HG02943 (cell line): ENCODE measurements around the gene TRIM40.
A peak's percentile ranks its signal among the peaks of the same experiment; 100 is the strongest.
"Not testable (repeated sequence)": the region's sequence is repeated elsewhere in the genome, so short reads cannot be mapped to it uniquely, and the experiment has no call there.

Experiments
- ATAC-seq: cut with Tn5 transposase; IDR thresholded peaks from one replicate; pipeline ENCODE4 v1.9.1; 2021; ENCODE audit warnings: mild to moderate bottlenecking, low read depth, moderate library complexity; ENCODE audit not compliant: unreplicated experiment

The TRIM40 gene

GRCh38 chr6:30113003-30113759 is 22.8 kb upstream of the TRIM40 start, which contains the start of gene TRIM31:
TSS of gene TRIM31 (minus strand) at chr6:30113090. CDS start at chr6:30112805, 285 bp downstream.
- peak; percentile 84 for ATAC-seq

GRCh38 chr6:30113841-30114240 is 22.1 kb upstream of the TRIM40 start:
- no peak for ATAC-seq

DNA sequence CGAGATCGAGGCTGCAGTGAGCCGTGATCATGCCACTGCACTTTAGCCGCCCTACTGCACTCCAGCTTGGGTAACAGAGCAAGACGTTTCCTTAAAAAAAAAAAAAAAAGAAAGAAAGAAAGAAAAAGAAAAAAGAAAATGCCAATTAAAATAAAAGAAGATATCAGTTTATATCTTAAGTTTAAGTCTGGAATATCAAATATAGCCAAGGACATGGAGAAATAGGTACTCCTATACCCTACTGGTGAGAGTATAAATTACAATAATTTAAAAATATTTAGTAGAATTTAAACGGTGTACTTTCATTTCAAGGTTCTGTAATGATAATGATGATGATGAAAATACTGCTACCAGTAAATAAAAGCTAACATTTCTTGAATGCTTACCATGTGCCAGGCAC is 19.2 kb upstream of the TRIM40 start:
- ATAC-seq = no peak

DNA sequence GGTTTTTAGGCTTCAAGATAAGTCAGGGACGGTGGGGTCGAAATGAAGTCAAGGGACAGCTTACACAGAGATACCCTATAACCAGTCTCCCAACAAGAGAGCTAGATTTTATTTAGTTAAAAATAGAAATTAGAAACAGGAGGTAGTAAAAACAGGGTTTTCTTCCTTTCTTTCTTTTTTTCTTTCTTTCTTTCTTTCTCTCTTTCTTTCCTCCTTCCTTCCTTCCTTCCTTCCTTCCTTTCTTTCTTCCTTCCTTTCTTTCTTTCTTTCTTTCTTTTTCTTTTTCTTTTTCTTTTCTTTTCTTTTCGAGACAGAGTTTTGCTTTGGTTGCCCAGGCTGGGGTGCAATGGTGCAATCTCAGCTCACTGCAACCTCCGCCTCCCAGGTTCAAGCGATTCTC is 17.2 kb upstream of the TRIM40 start:
- ATAC-seq = not testable (repeated sequence)

DNA sequence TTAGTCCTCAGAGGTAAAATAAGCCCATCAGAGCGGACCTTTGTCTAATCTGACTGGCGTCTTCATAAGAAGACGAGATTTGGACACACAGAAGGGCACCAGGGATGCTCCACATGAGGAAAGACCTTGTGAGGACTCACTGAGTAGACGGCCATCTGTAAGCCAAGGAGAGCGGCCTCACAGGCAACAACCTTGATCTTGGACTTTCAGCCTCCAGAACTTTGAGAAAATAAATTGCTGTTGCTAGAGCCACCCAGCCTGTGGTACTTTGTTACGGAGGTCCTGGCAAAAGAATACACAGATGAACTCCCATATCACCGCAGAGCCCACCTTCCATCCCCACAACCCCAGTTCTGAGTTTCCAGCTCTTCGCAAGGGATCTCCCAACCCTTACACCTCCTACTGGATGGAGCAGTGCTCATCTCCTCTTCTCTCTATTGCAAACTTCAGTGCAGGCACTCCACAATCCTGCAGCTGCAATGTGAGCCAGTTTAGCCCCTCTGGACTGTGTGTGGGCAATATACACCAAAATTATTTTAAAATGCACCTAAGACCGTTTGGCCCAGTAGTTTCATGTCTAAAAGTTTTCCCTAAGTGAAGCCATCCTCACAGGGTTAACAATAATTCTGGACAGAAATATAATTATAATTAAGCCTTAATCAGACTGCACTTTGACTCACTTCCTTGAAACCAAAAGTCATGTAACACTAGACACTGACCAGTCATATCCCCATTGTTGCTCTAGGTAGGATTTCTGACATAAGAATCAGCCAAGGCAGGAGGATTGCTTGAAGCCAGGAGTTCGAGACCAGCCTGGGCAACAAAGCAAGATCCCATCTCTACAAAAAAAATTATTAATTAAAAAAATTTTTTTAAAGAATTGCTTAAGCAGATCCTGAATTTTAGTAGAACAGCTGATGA is 14.2 kb upstream of the TRIM40 start:
- no peak for ATAC-seq

DNA sequence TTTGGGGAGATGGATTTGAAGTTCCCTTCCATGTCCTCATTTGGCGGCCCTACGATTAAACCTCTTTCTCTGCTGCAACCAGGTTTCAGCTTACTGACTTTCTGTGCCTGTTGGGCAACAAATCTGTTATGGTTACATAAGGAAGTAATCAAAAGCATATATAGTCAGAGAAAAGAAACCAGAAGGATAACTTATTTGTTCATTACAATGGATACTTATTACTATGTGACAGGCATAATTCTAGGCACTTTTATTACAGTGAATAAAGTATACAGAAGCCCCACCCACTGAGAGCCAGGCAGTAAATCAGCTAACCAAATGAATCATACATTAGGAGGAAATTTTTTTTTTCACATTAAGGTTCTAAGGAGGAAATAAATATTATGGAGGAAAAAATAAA is 13.4 kb upstream of the TRIM40 start:
- no peak for ATAC-seq

DNA sequence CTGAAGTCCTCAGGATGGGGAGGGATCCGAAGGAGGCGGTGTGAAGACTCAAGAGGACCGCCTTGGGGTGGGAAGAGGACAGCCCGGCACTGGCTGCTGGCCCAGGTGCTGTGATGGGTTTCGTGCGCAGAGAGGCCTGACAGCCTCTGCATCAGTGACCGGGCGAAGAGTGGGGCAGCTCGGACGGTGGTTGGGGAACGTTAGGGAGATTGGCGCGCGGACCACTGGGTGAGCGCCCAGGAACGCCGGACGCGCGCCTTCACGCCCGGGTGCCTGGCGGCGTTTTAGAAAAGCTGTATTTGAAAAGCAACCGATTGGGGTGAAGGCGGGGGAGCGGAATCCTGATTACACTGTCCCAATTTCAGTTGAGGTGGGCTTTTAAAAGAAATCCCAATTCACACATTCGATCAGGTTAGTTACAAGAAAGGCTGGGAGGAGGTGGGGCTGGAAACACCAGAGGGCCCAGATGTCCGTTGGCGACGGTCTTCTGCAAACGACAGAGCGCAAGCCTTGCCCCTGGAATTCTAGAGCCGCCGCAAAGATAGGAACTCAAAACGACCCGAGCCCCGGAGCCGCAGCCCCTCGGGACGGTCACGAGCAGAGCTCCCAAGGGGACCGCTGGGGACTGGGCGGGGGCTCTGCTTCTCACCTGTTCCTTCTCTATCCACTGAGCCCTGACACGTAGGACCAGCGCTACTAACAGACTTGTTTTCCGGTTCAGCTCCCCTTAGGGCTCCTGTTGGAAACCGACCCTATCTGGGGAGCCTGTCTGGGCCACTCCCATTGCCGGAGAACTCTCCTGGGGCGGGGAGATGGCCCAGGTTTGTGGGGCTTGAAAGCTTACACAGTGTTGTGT is 8.5 kb upstream of the TRIM40 start:
- no peak for ATAC-seq

DNA sequence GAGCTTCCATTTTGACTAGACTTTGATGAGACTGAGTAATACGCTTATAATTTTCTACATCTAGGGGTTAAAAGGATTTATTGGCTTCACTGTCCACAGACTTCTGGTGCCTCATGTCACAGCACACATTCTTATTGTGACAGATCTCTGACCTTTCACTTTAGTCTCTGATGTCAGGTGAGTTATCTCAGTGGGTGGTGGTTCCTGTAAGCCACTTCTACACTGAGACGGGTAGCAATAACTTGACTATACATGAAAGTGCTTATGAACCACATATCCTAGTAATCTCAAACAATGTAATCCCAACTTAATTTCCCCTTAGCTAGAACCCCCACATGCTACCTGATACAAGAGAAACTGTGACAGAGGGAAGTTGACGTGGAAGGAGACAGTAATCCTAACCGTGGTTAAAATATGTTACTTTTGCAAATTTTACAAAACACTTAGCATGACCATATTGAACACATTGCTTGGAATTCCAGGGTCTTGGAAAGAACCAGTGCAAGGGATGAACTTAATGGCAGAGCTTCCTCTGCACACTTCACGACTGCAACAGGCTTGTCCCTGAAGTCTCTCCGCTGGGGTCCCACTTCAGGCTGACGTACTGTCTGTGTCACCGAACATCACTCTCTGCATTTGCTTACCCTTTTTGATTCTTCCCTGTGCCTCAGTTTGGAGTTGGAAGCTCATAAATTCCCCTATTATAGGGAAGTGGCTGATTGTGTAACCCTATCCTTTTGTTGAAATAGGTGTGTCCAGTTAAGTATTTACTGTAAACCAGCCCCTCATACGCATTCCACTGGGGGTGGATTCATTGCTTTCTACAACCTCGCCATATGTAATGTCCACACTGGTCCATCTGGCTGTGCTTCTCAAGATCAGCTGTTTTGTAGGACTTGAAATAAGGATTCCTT is 6.4 kb upstream of the TRIM40 start:
- no peak for ATAC-seq

- no peak for ATAC-seq
Measured at GRCh38 chr6:30130179-30130679, 5.7 kb upstream of the TRIM40 start.

DNA sequence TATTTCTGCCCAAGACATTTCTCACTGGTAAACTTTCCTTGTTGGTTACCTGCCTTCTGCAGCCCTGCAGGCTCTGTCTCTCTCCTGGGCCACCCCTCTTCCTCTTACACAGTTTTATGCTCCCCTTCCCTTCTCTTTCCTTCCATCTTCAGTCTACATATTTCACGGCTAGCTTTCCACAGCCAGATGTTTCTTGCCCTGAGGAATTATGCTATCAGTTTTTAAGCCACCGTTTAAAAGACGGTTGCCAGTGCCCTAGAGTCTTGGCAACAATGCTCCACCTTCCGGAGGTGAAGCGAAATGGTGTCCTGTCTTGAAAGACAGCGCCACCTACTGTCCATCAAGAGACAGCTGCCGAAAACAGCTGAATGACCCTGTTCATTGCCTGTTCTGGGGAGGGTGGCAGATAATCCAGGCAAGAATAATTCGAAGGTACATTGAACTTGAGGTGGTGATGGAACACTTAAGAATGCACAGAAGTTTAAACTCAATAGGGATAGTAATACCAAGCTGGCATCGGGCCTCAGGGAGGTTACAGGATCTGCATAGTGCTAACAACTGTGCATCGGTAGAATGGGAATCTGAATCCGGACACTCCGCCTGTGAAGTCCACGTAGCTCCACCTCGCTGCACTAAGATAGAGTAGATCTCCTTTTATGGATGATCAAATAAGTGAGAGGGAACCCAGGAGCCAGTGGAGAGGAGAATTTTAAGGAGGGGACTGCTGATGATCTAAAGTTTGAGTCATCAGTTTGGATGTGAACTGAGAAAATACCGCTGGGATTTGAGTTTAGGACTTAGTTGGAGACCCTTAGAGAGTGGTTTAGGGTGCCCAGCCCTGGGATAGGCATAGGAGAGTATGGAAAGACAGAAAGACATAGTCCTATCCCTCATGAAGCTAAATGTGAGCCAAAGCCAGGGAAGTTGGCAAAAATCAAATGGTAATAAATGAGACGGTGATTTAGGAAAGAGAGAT is 4.8 kb upstream of the TRIM40 start:
- ATAC-seq = no peak

DNA sequence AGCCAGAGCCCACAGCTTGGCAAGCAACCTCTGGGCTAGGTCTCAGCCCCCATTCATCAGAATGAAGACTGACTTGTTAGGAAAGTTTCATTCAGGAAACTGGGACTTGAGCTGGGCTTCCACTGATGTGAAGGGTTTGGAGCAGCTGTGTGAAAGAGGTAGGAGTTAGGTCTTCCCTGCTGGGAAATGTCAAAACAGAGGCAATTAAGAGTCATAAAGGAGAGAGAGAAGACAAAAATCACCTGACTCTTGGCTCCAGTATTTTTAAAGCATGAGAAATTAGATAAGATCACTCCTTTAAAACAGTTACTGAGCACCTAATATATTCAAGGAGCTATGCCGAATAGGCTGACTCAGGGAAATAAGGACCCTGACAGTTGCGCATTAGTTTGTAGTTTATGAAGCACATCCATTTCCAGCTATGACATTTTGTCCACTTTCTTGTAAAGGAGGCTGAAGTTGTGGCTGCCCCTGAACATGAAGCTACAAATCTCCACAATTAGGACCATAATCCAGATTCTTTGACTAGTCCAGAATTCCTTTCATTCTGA is 3.9 kb upstream of the TRIM40 start:
- no peak for ATAC-seq

- no peak for ATAC-seq
Measured at GRCh38 chr6:30135147-30135546, 793 bp upstream of the TRIM40 start.

- no peak for ATAC-seq
Measured at GRCh38 chr6:30136570-30137286, 788 bp downstream of the TRIM40 start.

GRCh38 chr6:30140240-30140639 is 4.3 kb downstream of the TRIM40 start:
- not testable (repeated sequence) for ATAC-seq

GRCh38 chr6:30142665-30143064 is 6.7 kb downstream of the TRIM40 start:
- no peak for ATAC-seq

DNA sequence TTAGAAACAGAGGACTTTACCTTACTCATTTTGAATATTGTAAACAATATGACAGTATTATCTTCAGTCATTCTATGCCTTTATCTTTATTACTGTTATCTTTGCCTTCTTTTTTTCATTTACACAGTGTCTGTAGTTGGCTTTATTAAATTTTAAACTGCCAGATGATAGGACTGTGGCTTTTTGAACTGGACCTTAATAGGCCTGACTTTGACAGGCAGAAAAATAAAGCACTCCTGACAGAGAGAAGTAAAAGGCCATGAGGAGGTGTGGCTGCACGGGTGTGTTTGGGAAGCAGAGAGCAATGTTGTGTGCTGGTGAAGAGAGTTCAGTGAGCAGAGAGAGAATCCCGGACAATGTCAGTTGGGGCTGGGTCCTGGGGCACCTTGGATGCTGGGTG is 7.8 kb downstream of the TRIM40 start:
- ATAC-seq = no peak

DNA sequence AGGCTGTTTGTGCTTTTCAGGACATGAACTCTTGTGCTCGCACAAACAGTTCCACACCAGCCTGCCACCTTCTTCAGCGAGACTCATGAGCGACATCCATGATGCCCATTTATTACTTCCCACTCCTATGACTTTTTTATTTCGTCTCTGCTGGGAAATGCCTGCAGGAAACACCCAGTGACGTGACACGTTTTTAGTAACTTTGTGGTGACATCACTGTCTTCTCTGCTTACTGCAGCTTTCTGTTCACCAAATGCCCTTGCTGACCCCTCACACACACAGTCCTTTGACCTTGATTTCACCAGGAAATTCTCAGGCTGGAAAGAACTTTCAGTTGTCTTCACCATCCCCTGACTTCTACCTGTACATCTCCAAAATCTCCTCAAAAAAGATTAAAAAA is 8.9 kb downstream of the TRIM40 start:
- ATAC-seq = no peak
